ENCODE data around the gene ASTN1.

DNA sequence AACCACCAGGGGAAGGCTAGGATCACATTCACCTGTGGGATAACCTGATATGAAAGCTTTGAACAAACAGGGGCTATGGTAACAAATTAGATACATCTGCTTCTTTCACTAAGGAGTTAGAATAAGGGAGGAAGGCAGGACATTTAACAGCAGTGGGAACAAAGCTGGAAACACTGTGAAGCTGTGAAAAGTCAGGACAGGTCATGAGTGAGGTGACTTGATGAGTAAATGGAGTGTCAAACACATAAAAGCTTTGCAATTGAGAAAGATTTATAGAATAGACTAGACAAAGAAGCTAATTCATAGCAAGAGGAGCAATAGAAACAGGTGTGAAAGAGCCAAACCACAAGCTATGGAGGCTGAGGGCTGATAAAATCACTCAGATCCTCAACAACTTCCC lies 110.0 kb downstream of the ASTN1 start:
- TF ChIP-seq POLR2AphosphoS5 (IDR thresholded peaks at IDR 0.05) (no peak), CTCF (IDR thresholded peaks at IDR 0.05) (no peak), EP300 (IDR thresholded peaks at IDR 0.05) (no peak), POLR2A (IDR thresholded peaks at IDR 0.05) (no peak)

All from gastroesophageal sphincter (tissue), 3 donors.